Keratinocyte (primary cell): ENCODE data around the gene EPHB1.

Source experiments
- EZH2 ChIP-seq: IDR thresholded peaks from one replicate; pipeline ENCODE4 v1.6.1; 2012; ENCODE audit warnings: inconsistent platforms, mild to moderate bottlenecking, low read length, moderate library complexity
- TF ChIP-seq, protein P1 (sequence below), 3 experiments: IDR thresholded peaks in 1 of 3; conservative IDR thresholded peaks in 1 of 3; optimal IDR thresholded peaks in 1 of 3; 2 replicates in 2 of 3; 3 replicates in 1 of 3; pipeline versions ENCODE3 to v1.5.1; 2011; ENCODE audit warnings: low read length in 3 of 3, mild to moderate bottlenecking in 3 of 3, moderate library complexity in 2 of 3, control low read depth in 1 of 3, inconsistent platforms in 1 of 3; ENCODE audit not compliant: insufficient read depth in 2 of 3; ENCODE audit errors: extremely low read depth in 1 of 3

DNA sequence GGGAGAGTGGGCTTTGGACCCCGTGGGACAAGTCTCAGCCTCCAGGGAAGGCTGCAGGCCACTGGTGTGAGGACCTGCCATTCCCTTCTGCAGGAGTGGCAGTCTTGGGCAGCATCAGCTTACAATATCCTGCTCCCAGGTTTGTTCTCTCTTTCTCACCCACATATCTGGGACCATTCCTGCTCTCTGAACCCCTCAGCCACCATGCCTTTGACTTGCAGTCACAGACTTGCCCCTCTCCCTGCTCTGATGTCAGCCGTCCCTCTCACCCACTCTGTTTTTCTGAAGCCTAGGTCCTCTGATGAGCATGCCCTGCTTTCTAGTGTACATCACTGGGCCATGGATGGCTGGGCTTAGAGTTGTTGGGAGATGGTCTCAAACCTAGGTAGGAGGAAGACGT, 282.1 kb downstream of the EPHB1 start:
- no peak for TF ChIP-seq EZH2
- TF ChIP-seq, protein P1, sequence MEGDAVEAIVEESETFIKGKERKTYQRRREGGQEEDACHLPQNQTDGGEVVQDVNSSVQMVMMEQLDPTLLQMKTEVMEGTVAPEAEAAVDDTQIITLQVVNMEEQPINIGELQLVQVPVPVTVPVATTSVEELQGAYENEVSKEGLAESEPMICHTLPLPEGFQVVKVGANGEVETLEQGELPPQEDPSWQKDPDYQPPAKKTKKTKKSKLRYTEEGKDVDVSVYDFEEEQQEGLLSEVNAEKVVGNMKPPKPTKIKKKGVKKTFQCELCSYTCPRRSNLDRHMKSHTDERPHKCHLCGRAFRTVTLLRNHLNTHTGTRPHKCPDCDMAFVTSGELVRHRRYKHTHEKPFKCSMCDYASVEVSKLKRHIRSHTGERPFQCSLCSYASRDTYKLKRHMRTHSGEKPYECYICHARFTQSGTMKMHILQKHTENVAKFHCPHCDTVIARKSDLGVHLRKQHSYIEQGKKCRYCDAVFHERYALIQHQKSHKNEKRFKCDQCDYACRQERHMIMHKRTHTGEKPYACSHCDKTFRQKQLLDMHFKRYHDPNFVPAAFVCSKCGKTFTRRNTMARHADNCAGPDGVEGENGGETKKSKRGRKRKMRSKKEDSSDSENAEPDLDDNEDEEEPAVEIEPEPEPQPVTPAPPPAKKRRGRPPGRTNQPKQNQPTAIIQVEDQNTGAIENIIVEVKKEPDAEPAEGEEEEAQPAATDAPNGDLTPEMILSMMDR (optimal IDR thresholded peaks at IDR 0.05 in 1 of 3, IDR thresholded peaks at IDR 0.05 in 1 of 3, conservative IDR thresholded peaks at IDR 0.05 in 1 of 3; ENCODE audit: extremely low read depth in 1 of 3, insufficient read depth in 2 of 3, low read length in 3 of 3) = no peak
